DOHH2 (cell line): ENCODE measurements around the gene ADAMTS2.

ENCODE experiments used
- EZH2phosphoT487 ChIP-seq: fragments of 200-600 bp; sonication (generic); IDR thresholded peaks from 2 replicates; pipeline ENCODE4 v1.6.1; 2017; ENCODE audit warnings: borderline replicate concordance, mild to moderate bottlenecking, antibody characterized with exemption, low read length, moderate library complexity, mixed read lengths
- TF ChIP-seq, protein P1 (sequence below): fragments of 200-600 bp; sonication (generic); IDR thresholded peaks from one replicate; pipeline ENCODE4 v1.5.1; 2014; ENCODE audit warnings: antibody characterized with exemption, mild to moderate bottlenecking, low read depth, low read length; ENCODE audit not compliant: poor library complexity, severe bottlenecking

GRCh38 chr5:179272326-179273072, 72.8 kb downstream of the ADAMTS2 start:
- TF ChIP-seq, protein P1, sequence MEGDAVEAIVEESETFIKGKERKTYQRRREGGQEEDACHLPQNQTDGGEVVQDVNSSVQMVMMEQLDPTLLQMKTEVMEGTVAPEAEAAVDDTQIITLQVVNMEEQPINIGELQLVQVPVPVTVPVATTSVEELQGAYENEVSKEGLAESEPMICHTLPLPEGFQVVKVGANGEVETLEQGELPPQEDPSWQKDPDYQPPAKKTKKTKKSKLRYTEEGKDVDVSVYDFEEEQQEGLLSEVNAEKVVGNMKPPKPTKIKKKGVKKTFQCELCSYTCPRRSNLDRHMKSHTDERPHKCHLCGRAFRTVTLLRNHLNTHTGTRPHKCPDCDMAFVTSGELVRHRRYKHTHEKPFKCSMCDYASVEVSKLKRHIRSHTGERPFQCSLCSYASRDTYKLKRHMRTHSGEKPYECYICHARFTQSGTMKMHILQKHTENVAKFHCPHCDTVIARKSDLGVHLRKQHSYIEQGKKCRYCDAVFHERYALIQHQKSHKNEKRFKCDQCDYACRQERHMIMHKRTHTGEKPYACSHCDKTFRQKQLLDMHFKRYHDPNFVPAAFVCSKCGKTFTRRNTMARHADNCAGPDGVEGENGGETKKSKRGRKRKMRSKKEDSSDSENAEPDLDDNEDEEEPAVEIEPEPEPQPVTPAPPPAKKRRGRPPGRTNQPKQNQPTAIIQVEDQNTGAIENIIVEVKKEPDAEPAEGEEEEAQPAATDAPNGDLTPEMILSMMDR, result no peak
- TF ChIP-seq EZH2phosphoT487, result no peak
